Ishikawa (cell line): ENCODE results near the gene NDUFA9.

Experiments used
- CEBPB ChIP-seq: IDR thresholded peaks from 2 replicates; pipeline ENCODE4 v1.6.1; 2012
- CREB1 ChIP-seq: IDR thresholded peaks from 2 replicates; pipeline ENCODE4 v1.6.1; 2012; ENCODE audit warnings: low read depth
- EGR1 ChIP-seq: IDR thresholded peaks from 2 replicates; pipeline ENCODE4 v1.6.1; 2012
- EP300 ChIP-seq: IDR thresholded peaks from 2 replicates; pipeline ENCODE4 v1.6.1; 2012; ENCODE audit warnings: borderline replicate concordance
- FOXM1 ChIP-seq: IDR thresholded peaks from 2 replicates; pipeline ENCODE4 v1.6.1; 2012; ENCODE audit warnings: low read depth, borderline replicate concordance
- NFIC ChIP-seq: IDR thresholded peaks from 2 replicates; pipeline ENCODE4 v1.6.1; 2012
- RAD21 ChIP-seq: IDR thresholded peaks from 2 replicates; pipeline ENCODE4 v1.6.1; 2012; ENCODE audit warnings: low read depth
- TCF12 ChIP-seq: IDR thresholded peaks from 2 replicates; pipeline ENCODE4 v1.6.1; 2012; ENCODE audit warnings: low read depth
- YY1 ChIP-seq: IDR thresholded peaks from 2 replicates; pipeline ENCODE4 v1.6.1; 2012; ENCODE audit warnings: low read depth
- ZBTB7A ChIP-seq: IDR thresholded peaks from 2 replicates; pipeline ENCODE4 v1.6.1; 2012; ENCODE audit warnings: low read depth
- TF ChIP-seq, protein P1 (sequence below): IDR thresholded peaks from 2 replicates; pipeline ENCODE4 v1.6.1; 2012; ENCODE audit warnings: low read depth, mild to moderate bottlenecking
- TF ChIP-seq, protein P2 (sequence below): IDR thresholded peaks from 2 replicates; pipeline ENCODE4 v1.6.1; 2012
- TF ChIP-seq, protein P3 (sequence below): IDR thresholded peaks from 2 replicates; pipeline ENCODE4 v1.6.1; 2012

DNA sequence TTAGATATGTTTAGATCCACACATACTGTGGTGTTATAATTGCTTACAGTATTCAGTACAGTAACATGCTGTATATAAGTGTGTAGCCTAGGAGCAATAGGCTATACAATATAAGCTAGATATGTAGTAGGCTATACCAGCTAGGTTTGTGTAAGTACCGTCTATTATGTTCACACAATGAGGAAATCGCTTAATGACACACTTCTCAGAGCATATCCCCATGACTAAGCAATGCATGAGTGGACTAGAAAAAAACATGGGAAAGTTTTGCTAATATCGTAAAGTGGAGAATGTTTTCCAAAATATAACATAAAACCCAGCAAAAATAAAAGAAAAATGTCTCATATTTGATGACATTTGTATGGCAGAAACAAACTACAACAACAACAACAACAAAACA lies 27.4 kb upstream of the NDUFA9 start:
- TF ChIP-seq YY1: no peak
- TF ChIP-seq CEBPB: no peak
- no peak for TF ChIP-seq RAD21
- no peak for TF ChIP-seq EP300
- no peak for TF ChIP-seq ZBTB7A
- TF ChIP-seq FOXM1: no peak
- no peak for TF ChIP-seq CREB1
- TF ChIP-seq, protein P1, sequence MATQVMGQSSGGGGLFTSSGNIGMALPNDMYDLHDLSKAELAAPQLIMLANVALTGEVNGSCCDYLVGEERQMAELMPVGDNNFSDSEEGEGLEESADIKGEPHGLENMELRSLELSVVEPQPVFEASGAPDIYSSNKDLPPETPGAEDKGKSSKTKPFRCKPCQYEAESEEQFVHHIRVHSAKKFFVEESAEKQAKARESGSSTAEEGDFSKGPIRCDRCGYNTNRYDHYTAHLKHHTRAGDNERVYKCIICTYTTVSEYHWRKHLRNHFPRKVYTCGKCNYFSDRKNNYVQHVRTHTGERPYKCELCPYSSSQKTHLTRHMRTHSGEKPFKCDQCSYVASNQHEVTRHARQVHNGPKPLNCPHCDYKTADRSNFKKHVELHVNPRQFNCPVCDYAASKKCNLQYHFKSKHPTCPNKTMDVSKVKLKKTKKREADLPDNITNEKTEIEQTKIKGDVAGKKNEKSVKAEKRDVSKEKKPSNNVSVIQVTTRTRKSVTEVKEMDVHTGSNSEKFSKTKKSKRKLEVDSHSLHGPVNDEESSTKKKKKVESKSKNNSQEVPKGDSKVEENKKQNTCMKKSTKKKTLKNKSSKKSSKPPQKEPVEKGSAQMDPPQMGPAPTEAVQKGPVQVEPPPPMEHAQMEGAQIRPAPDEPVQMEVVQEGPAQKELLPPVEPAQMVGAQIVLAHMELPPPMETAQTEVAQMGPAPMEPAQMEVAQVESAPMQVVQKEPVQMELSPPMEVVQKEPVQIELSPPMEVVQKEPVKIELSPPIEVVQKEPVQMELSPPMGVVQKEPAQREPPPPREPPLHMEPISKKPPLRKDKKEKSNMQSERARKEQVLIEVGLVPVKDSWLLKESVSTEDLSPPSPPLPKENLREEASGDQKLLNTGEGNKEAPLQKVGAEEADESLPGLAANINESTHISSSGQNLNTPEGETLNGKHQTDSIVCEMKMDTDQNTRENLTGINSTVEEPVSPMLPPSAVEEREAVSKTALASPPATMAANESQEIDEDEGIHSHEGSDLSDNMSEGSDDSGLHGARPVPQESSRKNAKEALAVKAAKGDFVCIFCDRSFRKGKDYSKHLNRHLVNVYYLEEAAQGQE: no peak
- no peak for TF ChIP-seq EGR1
- TF ChIP-seq, protein P2, sequence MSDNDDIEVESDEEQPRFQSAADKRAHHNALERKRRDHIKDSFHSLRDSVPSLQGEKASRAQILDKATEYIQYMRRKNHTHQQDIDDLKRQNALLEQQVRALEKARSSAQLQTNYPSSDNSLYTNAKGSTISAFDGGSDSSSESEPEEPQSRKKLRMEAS: no peak
- no peak for TF ChIP-seq NFIC
- TF ChIP-seq, protein P3, sequence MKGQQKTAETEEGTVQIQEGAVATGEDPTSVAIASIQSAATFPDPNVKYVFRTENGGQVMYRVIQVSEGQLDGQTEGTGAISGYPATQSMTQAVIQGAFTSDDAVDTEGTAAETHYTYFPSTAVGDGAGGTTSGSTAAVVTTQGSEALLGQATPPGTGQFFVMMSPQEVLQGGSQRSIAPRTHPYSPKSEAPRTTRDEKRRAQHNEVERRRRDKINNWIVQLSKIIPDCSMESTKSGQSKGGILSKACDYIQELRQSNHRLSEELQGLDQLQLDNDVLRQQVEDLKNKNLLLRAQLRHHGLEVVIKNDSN: no peak
- TF ChIP-seq TCF12: no peak
